Measurements from ENCODE around the gene KIAA0319L.

GRCh38 chr1:35572296-35572695, 15.1 kb upstream of the KIAA0319L start:
- TF ChIP-seq, protein P1, sequence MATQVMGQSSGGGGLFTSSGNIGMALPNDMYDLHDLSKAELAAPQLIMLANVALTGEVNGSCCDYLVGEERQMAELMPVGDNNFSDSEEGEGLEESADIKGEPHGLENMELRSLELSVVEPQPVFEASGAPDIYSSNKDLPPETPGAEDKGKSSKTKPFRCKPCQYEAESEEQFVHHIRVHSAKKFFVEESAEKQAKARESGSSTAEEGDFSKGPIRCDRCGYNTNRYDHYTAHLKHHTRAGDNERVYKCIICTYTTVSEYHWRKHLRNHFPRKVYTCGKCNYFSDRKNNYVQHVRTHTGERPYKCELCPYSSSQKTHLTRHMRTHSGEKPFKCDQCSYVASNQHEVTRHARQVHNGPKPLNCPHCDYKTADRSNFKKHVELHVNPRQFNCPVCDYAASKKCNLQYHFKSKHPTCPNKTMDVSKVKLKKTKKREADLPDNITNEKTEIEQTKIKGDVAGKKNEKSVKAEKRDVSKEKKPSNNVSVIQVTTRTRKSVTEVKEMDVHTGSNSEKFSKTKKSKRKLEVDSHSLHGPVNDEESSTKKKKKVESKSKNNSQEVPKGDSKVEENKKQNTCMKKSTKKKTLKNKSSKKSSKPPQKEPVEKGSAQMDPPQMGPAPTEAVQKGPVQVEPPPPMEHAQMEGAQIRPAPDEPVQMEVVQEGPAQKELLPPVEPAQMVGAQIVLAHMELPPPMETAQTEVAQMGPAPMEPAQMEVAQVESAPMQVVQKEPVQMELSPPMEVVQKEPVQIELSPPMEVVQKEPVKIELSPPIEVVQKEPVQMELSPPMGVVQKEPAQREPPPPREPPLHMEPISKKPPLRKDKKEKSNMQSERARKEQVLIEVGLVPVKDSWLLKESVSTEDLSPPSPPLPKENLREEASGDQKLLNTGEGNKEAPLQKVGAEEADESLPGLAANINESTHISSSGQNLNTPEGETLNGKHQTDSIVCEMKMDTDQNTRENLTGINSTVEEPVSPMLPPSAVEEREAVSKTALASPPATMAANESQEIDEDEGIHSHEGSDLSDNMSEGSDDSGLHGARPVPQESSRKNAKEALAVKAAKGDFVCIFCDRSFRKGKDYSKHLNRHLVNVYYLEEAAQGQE (IDR thresholded peaks at IDR 0.05; ENCODE audit: insufficient read depth in 1 of 2, low read depth in 2 of 2, low read length in 1 of 2) = no peak
- TF ChIP-seq, protein P2, sequence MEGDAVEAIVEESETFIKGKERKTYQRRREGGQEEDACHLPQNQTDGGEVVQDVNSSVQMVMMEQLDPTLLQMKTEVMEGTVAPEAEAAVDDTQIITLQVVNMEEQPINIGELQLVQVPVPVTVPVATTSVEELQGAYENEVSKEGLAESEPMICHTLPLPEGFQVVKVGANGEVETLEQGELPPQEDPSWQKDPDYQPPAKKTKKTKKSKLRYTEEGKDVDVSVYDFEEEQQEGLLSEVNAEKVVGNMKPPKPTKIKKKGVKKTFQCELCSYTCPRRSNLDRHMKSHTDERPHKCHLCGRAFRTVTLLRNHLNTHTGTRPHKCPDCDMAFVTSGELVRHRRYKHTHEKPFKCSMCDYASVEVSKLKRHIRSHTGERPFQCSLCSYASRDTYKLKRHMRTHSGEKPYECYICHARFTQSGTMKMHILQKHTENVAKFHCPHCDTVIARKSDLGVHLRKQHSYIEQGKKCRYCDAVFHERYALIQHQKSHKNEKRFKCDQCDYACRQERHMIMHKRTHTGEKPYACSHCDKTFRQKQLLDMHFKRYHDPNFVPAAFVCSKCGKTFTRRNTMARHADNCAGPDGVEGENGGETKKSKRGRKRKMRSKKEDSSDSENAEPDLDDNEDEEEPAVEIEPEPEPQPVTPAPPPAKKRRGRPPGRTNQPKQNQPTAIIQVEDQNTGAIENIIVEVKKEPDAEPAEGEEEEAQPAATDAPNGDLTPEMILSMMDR (IDR thresholded peaks at IDR 0.05) = no peak
- TF ChIP-seq POLR2AphosphoS5 (IDR thresholded peaks at IDR 0.05; ENCODE audit: low read depth, low read length) (no peak), SIN3A (IDR thresholded peaks at IDR 0.05; ENCODE audit: borderline replicate concordance, insufficient read depth, low read depth, low read length) (no peak)

All from Panc1 (cell line).